Thoracic aorta endothelial cell (primary cell): Measurements from ENCODE around the gene ZXDA. TPM values are rescaled to one million over a fixed set of nuclear protein-coding genes. Genes with fewer than 3 reads are reported as not detected.

Experiments used
- total RNA-seq: library from RNA; depleted of rRNA; stranded (reverse); fragments of >200 nt; gene quantifications from 2 replicates; pipeline ENCODE4 v1.2.3, GENCODE V29; 2012

Gene ZXDA
- 9.7 TPM in 2 replicates for total RNA-seq

DNA sequence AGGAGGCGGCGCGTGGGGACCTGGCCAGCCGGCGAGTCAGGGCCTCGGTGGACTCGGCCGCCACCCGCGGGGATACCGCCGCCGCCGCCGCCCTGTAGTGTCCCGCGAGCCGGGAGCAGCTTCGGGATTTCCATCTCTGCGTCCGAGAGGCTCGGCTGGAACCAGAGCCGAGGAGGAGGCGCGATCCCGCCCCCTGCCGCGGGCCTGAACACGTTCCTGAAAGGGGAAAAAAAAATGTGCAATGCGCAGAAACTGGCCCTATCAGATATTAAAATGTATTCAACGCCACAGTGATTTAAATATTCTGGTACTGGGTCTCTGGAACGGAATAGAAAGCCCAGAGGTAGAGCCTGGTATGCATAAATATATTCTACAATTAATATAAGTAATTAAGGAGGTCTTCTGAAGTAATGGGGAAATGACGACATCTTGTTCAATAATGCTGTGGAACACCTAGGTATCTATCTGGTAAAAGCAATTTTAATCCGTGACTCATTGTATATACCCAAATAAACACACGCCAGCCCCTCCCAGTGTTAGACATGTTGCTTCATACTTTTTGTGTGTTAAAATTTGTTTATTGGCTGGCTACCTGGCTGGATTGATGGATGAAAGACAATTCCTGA, at the start of gene ZXDA:
Gene ZXDA, minus strand, starts transcription at position 172 of the 626 bp plus-strand sequence. Its CDS starts 38 bp downstream, at position 134.

Other genes with a start within 250 kb of the ZXDA start
- gene NLRP2B, start 230.2 kb downstream of the ZXDA start, total RNA-seq: not detected in 2 replicates